ENCODE data around the gene FANCC.
A peak's percentile ranks its signal among the peaks of the same experiment; 100 is the strongest.

The FANCC gene

DNA sequence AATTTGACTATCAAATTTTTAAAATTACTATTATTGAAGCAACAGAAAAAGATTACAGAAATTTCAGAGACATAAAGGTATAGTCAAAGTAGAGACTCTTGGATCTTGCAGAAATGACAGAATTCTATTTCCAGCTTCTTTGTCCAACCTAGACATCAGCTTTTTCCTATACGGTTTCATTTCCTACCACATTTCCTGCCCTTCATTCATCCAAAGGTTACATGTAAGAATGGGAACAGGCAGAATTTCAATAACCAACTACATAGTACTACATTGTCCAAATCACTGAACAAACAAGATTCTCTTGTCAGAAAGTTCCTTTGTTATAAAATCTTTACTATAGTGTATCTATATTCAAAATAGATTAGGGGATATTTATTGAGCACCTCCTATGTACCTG lies 124.9 kb downstream of the FANCC start:
- no peak for DNase-seq (ENCODE audit: low read depth in 3 of 3)

GRCh38 chr9:95190413-95190812 lies 127.1 kb downstream of the FANCC start:
- DNase-seq (ENCODE audit: low read depth in 3 of 3): no peak

- no peak for DNase-seq (ENCODE audit: low read depth in 3 of 3)
Measured at GRCh38 chr9:95189251-95190098, 128.0 kb downstream of the FANCC start.

DNA sequence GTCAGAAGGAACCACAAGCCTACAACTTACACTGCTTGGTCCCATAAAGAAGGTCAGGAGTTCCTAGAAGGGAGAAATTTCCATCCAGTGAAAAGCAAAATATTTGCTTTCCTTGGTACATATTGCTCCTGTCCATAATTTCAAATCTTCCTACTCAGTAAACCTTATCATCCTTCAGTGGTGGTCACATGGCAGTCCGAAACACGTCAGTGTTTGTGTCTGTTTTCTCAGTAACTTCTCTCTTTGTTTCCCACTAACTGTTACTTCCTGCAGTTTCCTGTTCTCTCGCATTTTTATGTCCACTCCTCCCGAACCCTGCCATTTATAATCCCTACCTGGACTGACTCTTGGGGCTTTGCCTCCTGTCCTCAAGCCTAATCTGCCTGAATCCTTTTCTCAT lies 129.1 kb downstream of the FANCC start:
- no peak for DNase-seq (ENCODE audit: low read depth in 3 of 3)

DNA sequence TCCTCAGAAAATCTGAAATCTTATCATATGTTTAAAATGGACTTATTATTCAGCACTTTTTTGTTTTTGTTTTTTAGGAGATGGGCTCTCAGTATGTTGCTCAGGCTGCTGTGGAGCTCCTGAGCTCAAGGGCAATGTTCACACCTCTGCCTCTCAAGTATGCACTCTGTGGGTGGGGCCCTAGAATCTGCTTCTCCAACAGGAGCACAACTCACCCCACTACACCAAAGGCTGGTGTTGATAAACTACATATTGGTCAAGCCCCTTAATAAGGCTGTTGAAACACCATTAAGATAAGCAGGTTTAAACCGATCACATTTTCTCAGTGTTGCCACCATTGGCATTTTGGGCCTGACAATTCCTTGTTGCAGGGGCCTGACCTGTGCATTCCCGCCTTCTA lies 131.6 kb downstream of the FANCC start:
- DNase-seq (ENCODE audit: low read depth in 3 of 3): no peak

- no peak for DNase-seq (ENCODE audit: low read depth in 3 of 3)
Measured at GRCh38 chr9:95182854-95183563, 134.5 kb downstream of the FANCC start.

DNA sequence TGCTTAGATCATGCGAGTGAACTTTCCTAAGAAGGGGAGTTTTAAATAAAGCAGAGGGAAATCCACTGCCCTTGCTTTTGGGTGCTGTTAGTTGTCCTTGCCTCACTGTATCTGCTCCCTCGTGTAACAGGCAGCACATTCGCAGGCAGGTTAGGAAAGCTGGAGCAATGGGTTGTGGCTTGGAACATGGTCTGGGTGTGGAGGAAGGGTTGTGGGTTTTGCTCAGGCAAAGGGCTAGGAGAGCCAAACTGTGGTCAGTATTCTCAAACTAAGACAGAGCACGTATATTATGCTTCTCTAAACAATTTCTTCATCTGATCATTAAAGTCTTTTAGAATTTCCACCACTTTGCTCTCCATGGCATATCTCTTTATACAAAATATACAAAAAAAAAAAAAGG lies 135.7 kb downstream of the FANCC start:
- no peak for DNase-seq (ENCODE audit: low read depth in 3 of 3)

GRCh38 chr9:95181226-95181818 lies 136.2 kb downstream of the FANCC start:
- no peak for DNase-seq (ENCODE audit: low read depth in 3 of 3)

DNA sequence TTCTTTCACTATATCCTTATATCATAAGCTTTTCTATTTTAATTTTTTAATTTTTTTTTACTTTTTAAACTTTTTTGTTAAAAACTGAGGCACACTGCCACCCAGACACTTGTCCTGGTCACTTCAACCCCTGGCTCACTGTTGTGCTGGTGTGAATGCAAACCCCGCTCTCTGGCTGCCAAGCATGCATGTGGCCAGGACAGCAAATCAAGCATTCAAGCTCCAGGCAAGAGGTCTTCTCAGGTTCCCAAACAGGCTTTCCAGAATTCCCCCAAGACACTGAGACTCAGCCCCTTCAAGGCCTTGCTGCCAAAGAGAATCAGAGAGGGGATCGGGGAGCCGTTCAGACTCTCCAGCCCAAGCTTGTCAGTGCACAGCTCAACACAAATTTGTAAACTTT lies 139.9 kb downstream of the FANCC start:
- no peak for DNase-seq (ENCODE audit: low read depth in 3 of 3)

DNA sequence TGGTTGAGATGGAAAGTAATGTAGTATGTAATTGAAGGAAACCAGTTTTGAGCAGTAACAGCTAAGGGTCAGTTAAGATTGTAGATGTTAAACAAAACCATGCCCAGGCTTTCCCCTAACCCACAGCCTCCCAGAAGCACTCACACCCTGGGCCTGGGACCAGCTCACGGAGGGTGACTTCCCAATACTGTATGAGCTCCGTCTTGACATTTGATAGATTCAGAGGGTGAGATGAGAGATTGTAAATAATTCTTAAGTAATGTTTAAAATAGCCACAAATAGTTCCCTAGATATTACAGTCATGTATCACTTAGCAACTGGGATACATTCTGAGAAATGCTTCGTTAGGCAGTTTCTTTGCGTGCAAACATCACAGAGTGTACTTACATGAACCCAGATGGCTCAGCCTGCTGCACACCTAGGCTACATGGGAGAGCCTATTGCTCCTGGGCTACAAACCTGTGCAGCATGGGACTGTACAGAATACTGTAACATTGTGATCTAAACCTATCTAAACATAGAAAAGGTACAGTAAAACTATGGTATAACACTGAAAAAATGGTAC lies 140.7 kb downstream of the FANCC start:
- DNase-seq (ENCODE audit: low read depth in 3 of 3): no peak

GRCh38 chr9:95175523-95175922 lies 142.0 kb downstream of the FANCC start:
- DNase-seq (ENCODE audit: low read depth in 3 of 3): no peak

GRCh38 chr9:95174038-95174437 lies 143.5 kb downstream of the FANCC start:
- DNase-seq (ENCODE audit: low read depth in 3 of 3): no peak

DNA sequence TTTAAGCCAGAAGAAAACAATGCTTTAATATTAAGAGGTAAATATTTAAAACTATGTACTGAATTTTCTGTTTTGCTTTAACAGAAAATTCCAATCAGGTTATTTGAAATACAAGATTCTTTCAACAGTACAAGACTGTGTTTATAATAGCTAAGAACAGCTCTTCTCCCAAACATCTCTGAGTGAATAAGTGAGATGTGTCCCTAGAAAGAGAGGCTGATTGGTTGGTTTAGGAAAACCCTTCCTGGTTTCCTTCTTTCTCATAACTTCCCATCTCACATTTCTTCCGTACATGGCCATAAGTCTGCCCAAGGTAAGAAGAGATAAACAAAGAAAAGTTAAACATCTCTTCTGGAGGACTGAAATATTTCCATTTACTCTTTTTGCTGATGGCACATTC lies 145.9 kb downstream of the FANCC start:
- no peak for DNase-seq (ENCODE audit: low read depth in 3 of 3)

- no peak for DNase-seq (ENCODE audit: low read depth in 3 of 3)
Measured at GRCh38 chr9:95171001-95171400, 146.5 kb downstream of the FANCC start.

- DNase-seq (ENCODE audit: low read depth in 3 of 3): peak; percentile 31 to 70 (median 56)
Measured at GRCh38 chr9:95167998-95168397, 149.5 kb downstream of the FANCC start.

GRCh38 chr9:95165004-95165403 lies 152.5 kb downstream of the FANCC start:
- DNase-seq (ENCODE audit: low read depth in 3 of 3): no peak

DNA sequence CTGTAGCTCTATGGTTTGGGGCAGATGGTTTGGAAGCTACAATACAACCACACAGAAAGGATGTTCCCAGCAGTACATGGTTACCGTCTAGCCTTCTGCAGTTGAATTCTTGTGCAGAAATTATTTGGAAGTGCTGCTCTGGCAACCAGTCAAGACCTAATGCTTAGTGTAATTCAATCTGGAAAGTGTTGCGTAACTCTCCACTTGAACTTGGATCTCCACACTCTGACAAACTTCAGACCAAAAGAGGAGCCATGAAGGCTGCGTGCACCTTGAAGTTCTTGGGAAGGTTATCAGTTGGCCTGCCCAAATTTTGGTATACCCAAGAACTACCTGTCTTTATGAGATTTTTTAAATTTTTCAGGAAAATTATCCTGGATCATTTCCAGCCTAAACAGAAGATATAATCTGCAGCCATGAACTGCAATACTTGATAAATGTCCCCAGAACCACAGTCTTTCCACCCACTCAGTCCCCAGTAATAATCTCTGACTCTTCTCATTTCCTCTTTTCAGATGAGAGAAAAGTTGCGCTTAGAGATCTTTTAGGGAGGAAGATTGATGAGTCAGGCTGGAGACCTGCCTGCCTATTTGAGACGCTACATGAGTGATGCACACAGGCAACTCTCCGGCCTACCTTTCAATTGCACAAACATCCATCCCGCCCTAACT lies 159.9 kb downstream of the FANCC start:
- no peak for DNase-seq (ENCODE audit: low read depth in 3 of 3)

DNA sequence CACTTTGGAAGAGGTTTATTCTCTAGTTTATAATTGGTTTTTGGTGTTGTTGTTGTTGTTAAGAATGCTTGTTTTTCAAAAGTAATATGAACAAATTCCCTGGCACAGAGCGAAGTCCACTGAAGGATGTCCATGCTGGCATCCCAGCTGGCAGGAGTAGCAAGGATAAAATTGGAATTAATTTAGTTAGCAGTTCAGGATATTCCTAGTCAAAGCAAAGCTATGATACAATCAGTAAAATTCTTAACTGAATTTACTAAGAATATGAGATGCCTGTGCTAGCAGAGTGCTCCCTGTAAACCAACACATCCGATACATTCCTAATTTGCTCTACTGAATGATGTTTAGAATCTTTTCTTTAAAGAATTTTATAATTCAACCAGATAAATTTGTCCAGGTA lies 161.4 kb downstream of the FANCC start:
- no peak for DNase-seq (ENCODE audit: low read depth in 3 of 3)

DNA sequence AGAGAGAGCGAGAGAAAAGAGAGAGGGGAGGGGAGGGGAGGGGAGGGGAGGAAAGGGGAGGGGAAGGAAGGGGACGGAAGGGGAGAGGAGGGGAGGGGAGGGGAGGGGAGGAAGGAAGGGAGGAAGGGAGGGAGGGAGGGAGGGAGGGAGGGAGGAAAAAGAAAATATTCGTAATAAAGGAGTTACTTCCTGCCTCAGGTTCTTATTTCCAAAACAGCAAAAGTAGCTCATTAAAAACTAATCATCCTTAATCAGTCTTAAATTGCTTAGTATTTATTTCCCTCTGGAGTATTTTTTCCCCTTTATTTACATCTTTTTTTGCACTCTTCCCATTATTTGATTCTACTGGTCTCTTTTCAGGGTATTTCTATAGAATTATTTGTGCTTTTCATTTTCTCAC lies 162.3 kb downstream of the FANCC start:
- DNase-seq (ENCODE audit: low read depth in 3 of 3): no peak

DNA sequence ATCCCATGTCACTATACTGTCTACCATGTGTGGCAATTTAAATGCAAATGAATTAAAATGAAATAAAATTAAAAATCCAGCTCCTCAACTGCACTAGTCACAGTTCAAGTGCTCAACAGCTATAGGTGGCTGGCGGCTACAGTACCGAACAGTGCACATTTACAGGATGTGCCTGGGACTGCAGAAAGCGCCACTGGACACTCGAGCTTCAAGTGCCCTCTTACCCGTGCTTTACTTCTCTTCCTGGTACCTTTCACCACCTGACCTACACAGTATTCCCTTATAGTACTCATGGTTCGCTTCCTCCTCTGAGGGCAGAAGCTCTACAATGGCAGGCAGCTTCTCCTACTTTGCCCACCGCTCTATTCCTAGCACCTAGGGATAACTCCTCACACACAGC lies 166.6 kb downstream of the FANCC start:
- no peak for DNase-seq (ENCODE audit: low read depth in 3 of 3)

DNA sequence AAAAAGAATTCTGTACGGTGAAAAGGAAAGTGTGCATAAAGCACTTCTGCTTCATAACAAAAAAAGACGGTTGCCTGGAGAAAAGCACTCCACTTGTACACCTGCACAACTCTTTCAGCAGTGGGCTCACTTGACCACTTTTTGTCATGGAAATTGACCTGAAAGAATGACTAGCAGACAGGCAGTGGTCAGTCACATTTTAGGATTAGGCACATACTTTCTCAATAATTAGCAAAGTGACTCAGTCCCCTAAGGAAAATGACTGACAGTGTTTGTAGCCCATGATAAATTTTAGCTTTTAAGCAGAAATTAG lies 169.3 kb downstream of the FANCC start:
- DNase-seq (ENCODE audit: low read depth in 3 of 3): no peak
